ENCODE measurements around the gene WDR45B.

The WDR45B gene

DNA sequence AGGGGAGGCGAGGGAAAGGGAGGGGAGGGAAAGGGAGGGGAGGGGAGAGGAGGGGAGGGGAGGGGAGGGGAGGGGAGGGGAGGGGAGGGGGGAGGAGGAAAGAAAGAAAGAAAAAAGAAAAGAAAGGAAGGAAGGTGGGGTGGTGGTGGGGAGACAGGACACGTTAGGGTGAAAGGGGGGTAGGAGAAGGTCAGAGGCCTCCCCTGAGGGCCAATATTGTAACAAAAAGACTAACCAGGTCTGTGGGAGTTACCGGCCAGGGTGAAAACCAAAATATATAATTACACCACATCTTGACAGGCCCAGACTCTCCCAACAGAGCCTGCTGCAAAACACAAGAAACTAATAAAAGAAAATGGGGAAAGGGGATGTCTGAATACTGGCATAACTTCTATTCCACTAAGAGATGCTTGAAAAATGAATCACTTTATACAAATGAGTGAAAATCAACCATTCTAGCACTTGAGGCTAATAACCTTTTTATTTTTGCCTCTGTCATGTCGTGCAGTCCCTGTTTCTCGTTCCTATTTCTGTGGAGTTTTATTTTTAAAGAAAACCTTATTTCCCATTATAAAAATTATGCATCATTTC lies 10.0 kb downstream of the WDR45B start:
- no peak for TF ChIP-seq ZNF274 (IDR thresholded peaks at IDR 0.05; ENCODE audit: low read depth, low read length)
- H3K4me3 ChIP-seq (ENCODE audit: low read length), result no peak overlapping the region

- no peak for TF ChIP-seq ZNF274 (IDR thresholded peaks at IDR 0.05; ENCODE audit: low read depth, low read length)
- H3K4me3 ChIP-seq (ENCODE audit: low read length), result no peak overlapping the region
Observed at GRCh38 chr17:82636626-82637598, 11.3 kb downstream of the WDR45B start.

- no peak for TF ChIP-seq ZNF274 (IDR thresholded peaks at IDR 0.05; ENCODE audit: low read depth, low read length)
- no peak overlapping the region for H3K4me3 ChIP-seq (ENCODE audit: low read length)
Observed at GRCh38 chr17:82633343-82633742, 14.9 kb downstream of the WDR45B start.

GRCh38 chr17:82632451-82632850 lies 15.8 kb downstream of the WDR45B start:
- no peak overlapping the region for H3K4me3 ChIP-seq (ENCODE audit: low read length)
- no peak for TF ChIP-seq ZNF274 (IDR thresholded peaks at IDR 0.05; ENCODE audit: low read depth, low read length)

DNA sequence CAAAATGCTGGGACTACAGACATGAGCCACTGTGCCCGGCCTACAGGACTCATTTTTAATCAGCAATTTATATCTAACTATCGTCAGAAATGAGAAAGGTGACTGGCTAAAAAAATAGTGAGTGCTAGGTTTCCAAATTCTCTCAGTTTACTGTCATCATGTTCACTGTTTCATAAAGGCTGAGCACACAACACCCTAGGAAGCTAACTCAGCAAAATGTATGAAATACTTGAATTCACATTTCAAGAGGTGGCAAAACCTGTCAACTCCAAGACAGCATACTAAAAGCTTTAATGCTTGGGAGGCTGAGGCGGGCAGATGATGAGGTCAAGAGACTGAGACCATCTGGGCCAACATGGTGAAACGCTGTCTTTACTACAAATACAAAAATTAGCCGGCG lies 16.7 kb downstream of the WDR45B start:
- no peak for TF ChIP-seq ZNF274 (IDR thresholded peaks at IDR 0.05; ENCODE audit: low read depth, low read length)
- H3K4me3 ChIP-seq (ENCODE audit: low read length), result no peak overlapping the region

DNA sequence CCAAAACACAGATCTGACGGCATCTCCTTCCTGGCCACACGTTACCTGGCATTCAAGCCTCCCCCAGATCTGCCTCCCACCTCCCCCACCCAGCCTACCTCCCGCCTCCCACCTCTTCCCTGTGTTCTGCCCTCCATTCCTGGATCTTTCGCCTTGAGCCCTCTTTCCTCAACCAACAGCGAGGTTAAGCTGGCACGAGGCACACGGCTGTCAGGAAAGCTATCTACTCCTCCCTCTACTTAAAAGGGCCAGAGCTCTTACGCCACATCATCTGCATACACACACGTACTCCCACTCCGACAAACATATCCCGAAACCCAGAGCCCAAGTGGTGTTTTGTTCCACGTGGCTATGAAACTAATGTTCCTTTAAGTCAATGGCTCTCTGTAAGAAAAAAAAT lies 18.0 kb downstream of the WDR45B start:
- no peak overlapping the region for H3K4me3 ChIP-seq (ENCODE audit: low read length)
- TF ChIP-seq ZNF274 (IDR thresholded peaks at IDR 0.05; ENCODE audit: low read depth, low read length), result no peak

GRCh38 chr17:82629748-82630147 lies 18.5 kb downstream of the WDR45B start:
- no peak for TF ChIP-seq ZNF274 (IDR thresholded peaks at IDR 0.05; ENCODE audit: low read depth, low read length)

GRCh38 chr17:82627405-82627804 lies 20.8 kb downstream of the WDR45B start:
- H3K4me3 ChIP-seq (ENCODE audit: low read length), result no peak overlapping the region
- TF ChIP-seq ZNF274 (IDR thresholded peaks at IDR 0.05; ENCODE audit: low read depth, low read length), result no peak

More at GRCh38 chr17:82629748-82630147, 18.5 kb downstream of the WDR45B start:
- H3K4me3 ChIP-seq (ENCODE audit: low read length), result no peak overlapping the region

DNA sequence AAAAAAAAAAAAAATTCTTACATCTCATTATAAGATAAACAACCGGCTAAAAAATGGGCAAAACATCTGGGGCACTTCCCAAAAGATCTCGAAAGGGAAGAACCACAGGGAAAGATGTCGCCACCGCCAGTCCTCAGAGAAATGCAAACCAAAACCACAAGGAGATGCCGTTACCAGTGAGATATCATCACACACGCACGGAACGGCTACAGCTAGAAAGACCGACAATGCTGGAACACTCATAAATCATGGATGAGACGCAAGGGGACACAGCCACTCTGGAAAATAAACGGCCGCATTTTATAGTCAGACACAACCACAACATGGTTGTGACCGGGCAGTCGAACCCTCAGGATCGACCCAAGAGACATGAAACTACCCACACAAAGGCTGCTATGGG lies 24.5 kb downstream of the WDR45B start:
- H3K4me3 ChIP-seq (ENCODE audit: low read length), result no peak overlapping the region
- no peak for TF ChIP-seq ZNF274 (IDR thresholded peaks at IDR 0.05; ENCODE audit: low read depth, low read length)

DNA sequence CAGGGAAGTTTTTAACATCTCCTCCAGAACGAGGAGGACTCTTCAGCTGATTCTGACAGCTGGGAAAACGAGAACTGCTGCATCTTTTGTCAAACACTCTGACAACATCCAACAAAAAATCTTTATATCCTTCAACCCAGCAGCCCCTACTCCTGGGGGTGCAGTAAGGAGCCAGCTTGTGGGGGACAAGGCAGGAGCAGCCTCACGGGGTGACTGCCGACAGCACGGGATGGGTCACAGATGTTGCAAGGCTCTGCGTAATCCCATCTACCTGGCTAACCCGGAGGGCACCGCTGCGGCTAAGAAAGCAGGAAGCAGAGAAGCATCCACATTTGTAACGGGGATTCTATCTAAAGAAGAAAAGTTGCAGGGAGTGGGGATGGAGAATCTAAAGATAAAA lies 28.6 kb downstream of the WDR45B start:
- TF ChIP-seq ZNF274 (IDR thresholded peaks at IDR 0.05; ENCODE audit: low read depth, low read length), result no peak
- H3K4me3 ChIP-seq (ENCODE audit: low read length), result no peak overlapping the region

GRCh38 chr17:82619211-82619610 lies 29.0 kb downstream of the WDR45B start:
- TF ChIP-seq ZNF274 (IDR thresholded peaks at IDR 0.05; ENCODE audit: low read depth, low read length), result no peak

GRCh38 chr17:82616021-82616711 lies 32.1 kb downstream of the WDR45B start:
- no peak for TF ChIP-seq ZNF274 (IDR thresholded peaks at IDR 0.05; ENCODE audit: low read depth, low read length)
- no peak overlapping the region for H3K4me3 ChIP-seq (ENCODE audit: low read length)

More at GRCh38 chr17:82619211-82619610, 29.0 kb downstream of the WDR45B start:
- no peak overlapping the region for H3K4me3 ChIP-seq (ENCODE audit: low read length)

DNA sequence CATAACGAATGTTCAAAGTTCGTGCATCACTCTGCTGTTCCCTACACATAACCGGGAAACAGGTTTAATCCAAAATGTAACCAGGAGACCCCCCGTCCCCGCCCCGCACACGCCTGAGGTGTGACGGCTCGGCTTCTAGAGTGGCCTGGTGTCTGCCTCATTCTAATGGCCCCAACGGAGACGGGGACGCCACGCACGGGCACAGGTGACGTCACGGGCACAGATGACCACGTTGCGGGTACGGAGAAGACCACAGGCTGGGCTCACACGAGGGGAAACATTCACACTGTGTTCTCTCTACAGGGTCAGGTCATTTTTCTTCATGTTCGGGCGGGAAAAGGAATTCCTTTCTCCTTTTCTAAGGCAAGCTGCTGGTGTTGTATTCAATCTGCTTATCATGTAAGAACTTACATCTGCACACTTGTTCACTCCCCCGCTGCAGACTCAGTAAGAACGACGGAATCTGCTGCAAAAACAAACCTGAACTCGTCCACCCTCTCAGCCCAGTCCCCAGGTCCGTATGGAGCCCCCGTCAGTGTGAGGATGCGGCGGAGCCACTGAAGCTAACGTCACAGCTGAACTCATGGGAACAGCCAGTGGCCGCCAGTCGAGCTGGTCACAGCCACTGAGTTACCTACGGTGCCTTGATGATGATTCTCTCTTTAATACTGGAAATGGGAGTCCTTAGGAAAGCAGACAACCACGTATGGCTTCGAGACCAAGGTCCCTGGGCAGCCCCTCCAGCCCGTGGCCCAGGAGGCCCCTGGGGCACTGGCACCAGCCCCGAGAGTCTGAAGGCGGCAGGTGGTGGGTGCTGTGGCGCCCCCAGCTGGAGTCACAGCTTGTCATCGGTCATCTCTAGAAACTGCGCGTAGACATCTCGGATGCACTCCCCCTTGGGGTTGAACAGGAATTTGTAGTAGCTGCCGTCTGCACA lies 32.9 kb downstream of the WDR45B start:
- no peak for TF ChIP-seq ZNF274 (IDR thresholded peaks at IDR 0.05; ENCODE audit: low read depth, low read length)
- H3K4me3 ChIP-seq (ENCODE audit: low read length), result no peak overlapping the region

All from GM08714 (cell line).